HepG2 (cell line): ENCODE results near the gene KAT7. TPM values are rescaled to one million over a fixed set of nuclear protein-coding genes. Genes with fewer than 3 reads are reported as not detected.

Experiments used
- ATF1 ChIP-seq: IDR thresholded peaks from 2 replicates; pipeline ENCODE4 v1.6.1; 2016; ENCODE audit warnings: mild to moderate bottlenecking, control low read depth
- CREM ChIP-seq, 2 experiments: sonication (generic) in 1 of 2; formaldehyde crosslinking in 1 of 2; IDR thresholded peaks; 2 replicates each; pipeline versions ENCODE4 v1.4.0 to v1.6.1; 2016 to 2020; ENCODE audit warnings: antibody characterized with exemption in 1 of 2, mild to moderate bottlenecking in 1 of 2, missing genetic modification reagents in 1 of 2
- IKZF5 ChIP-seq: IDR thresholded peaks from 2 replicates; pipeline ENCODE4 v1.6.1; 2018; ENCODE audit warnings: missing genetic modification reagents, mild to moderate bottlenecking, missing compliant biosample characterization
- MAX ChIP-seq: IDR thresholded peaks from 2 replicates; pipeline ENCODE4 v1.6.1; 2012; ENCODE audit warnings: inconsistent platforms
- NCOR1 ChIP-seq: fragments of 200-600 bp; sonication (generic); IDR thresholded peaks from 2 replicates; pipeline ENCODE4 v1.7.0; 2017; ENCODE audit warnings: antibody characterized with exemption, low read length, borderline replicate concordance
- NFKBIZ ChIP-seq: IDR thresholded peaks from 2 replicates; pipeline ENCODE4 v1.6.1; 2018; ENCODE audit warnings: missing genetic modification reagents, missing compliant biosample characterization
- PATZ1 ChIP-seq: sonication (generic); formaldehyde crosslinking; IDR thresholded peaks from 2 replicates; pipeline ENCODE4 v1.4.0; 2020; ENCODE audit warnings: missing genetic modification reagents
- PHF20 ChIP-seq: sonication (generic); formaldehyde crosslinking; IDR thresholded peaks from 2 replicates; pipeline ENCODE4 v1.5.0; 2020; ENCODE audit warnings: mild to moderate bottlenecking, missing genetic modification reagents
- POLR2AphosphoS5 ChIP-seq: IDR thresholded peaks from 2 replicates; pipeline ENCODE4 v1.6.1; 2012; ENCODE audit warnings: low read depth, low read length
- REST ChIP-seq, 2 experiments: IDR thresholded peaks; 2 replicates each; pipeline ENCODE4 v1.6.1; 2011 to 2012; ENCODE audit warnings: low read length in 2 of 2, borderline replicate concordance in 1 of 2, low read depth in 1 of 2, mild to moderate bottlenecking in 1 of 2, moderate library complexity in 1 of 2
- RFX5 ChIP-seq: IDR thresholded peaks from 2 replicates; pipeline ENCODE4 v1.6.1; 2011; ENCODE audit warnings: low read depth, low read length, improper control_type of control experiment
- SOX6 ChIP-seq, 2 experiments: fragments of 450-650 bp in 1 of 2; sonication (generic) in 1 of 2; formaldehyde crosslinking in 1 of 2; IDR thresholded peaks; 2 replicates each; pipeline versions ENCODE4 v1.4.0 to v1.6.1; 2017 to 2020; ENCODE audit warnings: antibody characterized with exemption in 1 of 2, mild to moderate bottlenecking in 1 of 2, missing genetic modification reagents in 1 of 2
- THRA ChIP-seq: sonication (generic); formaldehyde crosslinking; IDR thresholded peaks from 2 replicates; pipeline ENCODE4 v1.4.0; 2020; ENCODE audit warnings: missing genetic modification reagents, borderline replicate concordance
- ZMYM4 ChIP-seq: sonication (generic); formaldehyde crosslinking; IDR thresholded peaks from 2 replicates; pipeline ENCODE4 v1.8.1; 2023; ENCODE audit warnings: mild to moderate bottlenecking, missing genetic modification reagents
- ZNF12 ChIP-seq: sonication (generic); formaldehyde crosslinking; IDR thresholded peaks from 2 replicates; pipeline ENCODE4 v1.5.0; 2020; ENCODE audit warnings: missing genetic modification reagents
- ZNF138 ChIP-seq: sonication (generic); formaldehyde crosslinking; IDR thresholded peaks from 2 replicates; pipeline ENCODE4 v1.5.0; 2020; ENCODE audit warnings: mild to moderate bottlenecking, low read depth, missing genetic modification reagents
- ZNF275 ChIP-seq: sonication (generic); formaldehyde crosslinking; IDR thresholded peaks from 2 replicates; pipeline ENCODE4 v1.8.0; 2022; ENCODE audit warnings: missing genetic modification reagents, mild to moderate bottlenecking, inconsistent platforms, borderline replicate concordance
- ZSCAN9 ChIP-seq: IDR thresholded peaks from 2 replicates; pipeline ENCODE4 v1.6.1; 2016; ENCODE audit warnings: borderline replicate concordance
- polyA plus RNA-seq, 8 experiments: library from polyadenylated mRNA; depleted of rRNA in 3 of 8; stranded (reverse) in 7 of 8; unstranded in 1 of 8; fragments of >200 nt; fragmentation: Illumina TruSeq in 4 of 8; extraction: Trizol in 4 of 8; gene quantifications; 2 replicates each; pipeline versions ENCODE4 v1.2.1 to v1.2.3, GENCODE V29; 2011 to 2016; ENCODE audit warnings: low read depth in 4 of 8, missing spikeins in 1 of 8, mixed read lengths in 1 of 8; ENCODE audit not compliant: insufficient read depth in 1 of 8
- total RNA-seq, 5 experiments: library from RNA; depleted of rRNA; stranded (reverse); fragments of >200 nt; fragmentation: Illumina TruSeq; extraction: Trizol; gene quantifications; 2 replicates each; pipeline ENCODE4 v1.2.3, GENCODE V29; 2016; ENCODE audit warnings: low read depth in 1 of 5

Gene KAT7
- total and polyA plus RNA-seq, 2 of the 13 experiments (the other 11 are each of a cell fraction or from before 2014, with no cell fraction given) = 21.2 to 39.2 TPM

- TF ChIP-seq ZNF275 (CRISPR knock-in tag) (peak; percentile 12; the same call in 1 of the 2 replicates), RFX5 (peak; percentile 88), NCOR1 (no peak), NFKBIZ (CRISPR knock-in tag) (peak; percentile 62; the same call in 1 of the 2 replicates), ZSCAN9 (no peak), IKZF5 (no peak), ZMYM4 (CRISPR knock-in tag) (peak; percentile 98), ATF1 (CRISPR knock-in tag) (peak; percentile 82), ZNF12 (CRISPR knock-in tag) (no peak), CREM (IDR thresholded peaks at IDR 0.05) (peak; percentile 87), CREM (CRISPR knock-in tag; IDR thresholded peaks at IDR 0.05) (no peak), MAX (no peak), PHF20 (0 out of 2 replicates have a peak, but pooled peaks have one; percentile 2), THRA (CRISPR knock-in tag) (no peak), SOX6 (IDR thresholded peaks at IDR 0.05) (no peak), SOX6 (CRISPR knock-in tag; IDR thresholded peaks at IDR 0.05) (peak; percentile 2; the same call in 1 of the 2 replicates), REST (IDR thresholded peaks at IDR 0.05; ENCODE audit: borderline replicate concordance in 1 of 2, low read depth in 1 of 2, low read length in 2 of 2) (peak in 1 of 2 experiments; percentile 61; a peak in 1 of 4 replicates), POLR2AphosphoS5 (peak; percentile 97), PATZ1 (CRISPR knock-in tag) (peak; percentile 92), ZNF138 (no peak)
Measured at GRCh38 chr17:49763735-49764558, 24.5 kb upstream of the KAT7 start, which contains the start of gene FAM117A (continued).
